GM12801 (cell line): ENCODE data around the gene MSX2.

ENCODE experiments used
- TF ChIP-seq, protein P1 (sequence below): IDR thresholded peaks from one replicate; pipeline ENCODE4 v1.5.1; 2011; ENCODE audit warnings: control low read depth; ENCODE audit not compliant: insufficient read length; ENCODE audit errors: extremely low read depth

The MSX2 gene

DNA sequence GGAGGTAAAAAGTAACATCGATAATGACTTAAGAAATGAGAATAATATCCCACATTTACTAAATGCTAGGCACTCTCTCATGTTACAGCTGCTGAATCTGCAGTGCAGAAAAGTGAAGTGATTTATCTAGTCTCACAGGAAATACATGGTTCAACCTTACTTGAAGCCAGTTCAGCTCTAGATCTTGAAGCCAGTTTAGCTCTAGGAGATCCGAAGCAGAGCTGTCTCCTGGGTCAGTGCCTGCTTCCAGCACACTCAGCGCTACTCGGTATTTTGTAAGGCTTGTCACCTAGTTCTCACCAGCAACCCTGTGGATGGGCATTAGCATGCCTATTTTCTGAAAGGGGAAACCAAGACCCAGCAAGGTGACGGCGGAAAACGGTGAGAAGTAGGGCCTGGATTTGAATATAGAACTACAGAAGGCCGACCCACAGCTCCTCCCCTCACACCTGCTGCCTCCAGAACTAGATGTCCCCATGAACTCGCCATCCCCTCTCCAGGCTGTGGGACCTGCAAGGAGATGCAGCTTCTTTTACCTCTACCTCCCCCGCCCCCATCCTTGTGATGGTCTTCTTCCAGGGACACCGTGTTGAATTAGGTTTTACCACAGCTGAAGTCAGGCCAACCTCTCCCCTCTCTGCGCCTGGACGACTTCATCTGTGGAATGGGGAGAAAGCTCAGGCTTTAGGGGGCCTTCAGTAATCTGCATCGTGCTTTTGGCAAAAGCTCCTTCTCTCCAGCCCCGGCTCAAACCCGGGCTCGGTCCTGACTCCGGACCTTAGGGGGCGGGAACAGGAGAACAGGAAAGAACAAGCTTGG is 4.4 kb upstream of the MSX2 start:
- TF ChIP-seq, protein P1, sequence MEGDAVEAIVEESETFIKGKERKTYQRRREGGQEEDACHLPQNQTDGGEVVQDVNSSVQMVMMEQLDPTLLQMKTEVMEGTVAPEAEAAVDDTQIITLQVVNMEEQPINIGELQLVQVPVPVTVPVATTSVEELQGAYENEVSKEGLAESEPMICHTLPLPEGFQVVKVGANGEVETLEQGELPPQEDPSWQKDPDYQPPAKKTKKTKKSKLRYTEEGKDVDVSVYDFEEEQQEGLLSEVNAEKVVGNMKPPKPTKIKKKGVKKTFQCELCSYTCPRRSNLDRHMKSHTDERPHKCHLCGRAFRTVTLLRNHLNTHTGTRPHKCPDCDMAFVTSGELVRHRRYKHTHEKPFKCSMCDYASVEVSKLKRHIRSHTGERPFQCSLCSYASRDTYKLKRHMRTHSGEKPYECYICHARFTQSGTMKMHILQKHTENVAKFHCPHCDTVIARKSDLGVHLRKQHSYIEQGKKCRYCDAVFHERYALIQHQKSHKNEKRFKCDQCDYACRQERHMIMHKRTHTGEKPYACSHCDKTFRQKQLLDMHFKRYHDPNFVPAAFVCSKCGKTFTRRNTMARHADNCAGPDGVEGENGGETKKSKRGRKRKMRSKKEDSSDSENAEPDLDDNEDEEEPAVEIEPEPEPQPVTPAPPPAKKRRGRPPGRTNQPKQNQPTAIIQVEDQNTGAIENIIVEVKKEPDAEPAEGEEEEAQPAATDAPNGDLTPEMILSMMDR: no peak

DNA sequence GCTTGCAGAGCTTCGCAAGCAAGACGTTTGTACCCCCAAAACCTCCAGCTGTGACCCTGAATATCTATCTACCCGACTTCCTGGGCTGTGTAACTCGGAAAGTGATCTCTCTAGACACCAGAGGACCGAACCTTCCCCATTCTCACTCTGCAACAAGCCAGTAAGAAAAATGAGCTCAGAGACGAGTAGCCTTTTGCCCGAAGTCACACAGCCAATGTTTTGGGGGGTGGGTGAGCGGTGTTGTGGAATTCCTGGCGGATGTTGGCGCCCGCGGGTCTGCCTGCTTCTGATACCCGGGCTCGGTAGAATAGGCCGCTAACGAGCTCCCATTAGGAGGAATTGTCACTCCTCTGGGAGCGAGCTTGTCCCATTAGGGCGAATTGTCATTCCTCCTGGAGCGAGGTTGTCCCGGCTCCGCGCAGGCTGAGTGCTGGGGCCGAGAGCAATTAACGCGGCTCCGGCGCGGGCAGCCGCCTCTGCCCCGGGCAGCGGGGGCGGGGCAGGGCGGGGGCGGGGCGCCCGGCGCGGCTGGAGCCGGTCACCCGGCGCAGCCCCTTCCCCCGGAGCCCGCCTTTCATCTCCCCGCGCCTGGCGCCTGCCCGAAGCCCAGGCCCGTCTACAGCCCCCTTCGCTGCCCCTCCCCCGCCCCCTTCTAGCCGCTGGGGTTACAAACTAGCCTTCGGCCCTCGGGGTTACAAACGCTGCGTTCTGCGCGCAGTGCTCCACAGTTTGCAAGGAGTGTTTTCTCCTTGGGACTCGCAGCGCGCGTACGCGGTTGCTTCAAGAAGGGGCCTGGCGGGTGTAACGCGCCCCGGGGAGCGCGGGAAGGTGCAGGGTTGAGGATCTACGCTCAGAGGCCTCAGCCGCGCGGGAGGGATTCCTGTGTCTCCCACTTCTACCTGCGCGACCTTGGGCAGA is 3.5 kb upstream of the MSX2 start:
- TF ChIP-seq, protein P1: no peak

DNA sequence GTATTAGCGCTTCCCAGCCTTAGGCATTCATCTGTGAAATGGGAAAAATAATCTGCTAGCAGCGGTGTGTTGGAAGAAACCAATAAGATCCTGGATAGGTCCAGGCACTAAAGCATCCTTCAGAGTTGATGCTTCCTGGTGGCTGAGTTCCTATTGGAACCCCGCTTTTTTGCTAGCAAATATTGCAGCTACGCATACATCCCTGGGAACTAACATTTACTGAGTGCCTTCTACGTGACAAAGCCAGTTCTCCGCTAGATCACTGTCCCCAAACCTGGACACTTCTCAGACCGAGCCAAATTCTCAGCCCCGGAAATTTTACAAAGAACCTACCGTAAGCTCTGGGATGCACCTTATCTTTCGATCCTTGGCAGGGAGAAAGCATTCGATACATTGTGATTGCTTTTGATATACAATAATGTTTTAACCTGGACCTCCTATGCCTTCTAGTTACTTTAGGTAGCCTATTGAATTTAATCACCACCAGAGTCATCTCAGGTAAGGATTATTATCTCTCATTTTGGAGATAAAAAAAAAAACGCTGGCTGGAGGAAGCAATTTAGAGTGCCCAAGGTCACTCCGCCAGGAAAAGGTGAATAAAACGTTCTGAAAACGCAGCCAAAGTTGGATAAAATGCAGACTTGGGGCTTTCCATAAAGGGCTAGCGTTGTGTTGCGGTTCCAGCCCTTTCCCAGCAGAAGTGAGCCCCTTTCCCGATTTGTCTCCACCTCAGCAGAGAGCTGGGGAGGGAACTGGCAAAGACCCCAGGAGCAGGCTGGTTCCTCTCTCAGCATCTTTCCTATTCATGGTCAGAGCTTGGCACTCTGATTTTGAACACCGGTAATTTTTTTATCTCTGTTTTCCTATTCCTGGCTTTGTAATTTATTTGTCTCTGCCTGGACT is 2.6 kb upstream of the MSX2 start:
- TF ChIP-seq, protein P1: no peak

DNA sequence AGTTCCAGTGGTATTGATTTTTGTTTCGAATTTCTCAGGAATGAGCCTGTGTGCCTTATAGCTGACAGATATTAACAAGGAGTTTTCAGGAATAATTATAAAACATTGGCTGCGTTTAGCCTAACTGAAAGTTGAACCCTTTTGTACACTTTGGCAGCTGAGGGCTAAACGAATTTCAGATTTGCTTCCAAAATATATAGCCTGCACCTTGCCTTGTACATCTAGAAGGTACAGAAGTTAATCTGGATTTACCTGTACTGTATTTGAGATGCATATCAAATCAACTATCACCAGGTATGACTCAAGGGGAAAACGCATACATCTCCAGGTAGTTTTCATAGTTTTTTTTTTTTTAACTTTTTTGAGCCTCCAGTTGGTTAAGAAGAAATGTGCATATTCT is 1.9 kb upstream of the MSX2 start:
- TF ChIP-seq, protein P1: no peak

DNA sequence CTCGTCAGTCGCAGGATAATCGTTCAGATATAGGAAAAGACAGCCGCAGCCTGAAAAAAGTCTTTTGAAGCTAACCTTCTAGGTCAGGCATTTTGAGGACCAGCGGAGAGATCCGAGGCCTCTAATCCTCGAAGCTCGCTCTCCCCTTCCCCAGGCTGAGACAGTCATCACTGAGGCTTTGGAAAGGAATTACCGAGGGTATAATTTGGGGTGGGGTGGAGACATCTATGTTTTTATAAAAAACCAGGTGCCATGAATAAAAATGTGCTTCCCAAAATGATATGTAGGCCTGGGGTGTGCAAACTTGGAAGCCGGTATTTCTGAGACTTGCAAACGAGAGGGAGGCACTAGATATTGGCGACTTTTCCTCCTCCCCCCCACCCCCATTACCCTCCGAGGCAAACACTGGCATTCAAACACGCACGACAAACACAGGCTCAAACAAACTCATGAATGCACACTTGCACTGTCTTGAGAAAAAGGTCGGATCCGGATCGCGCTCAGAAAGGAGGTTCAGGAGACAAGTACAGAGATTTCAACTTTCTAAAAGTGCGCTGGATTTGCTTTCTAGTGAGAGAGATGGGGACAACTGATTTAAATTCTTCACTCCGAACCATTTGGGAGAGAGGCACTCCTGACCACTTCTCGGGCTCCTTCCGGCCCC is 935 bp upstream of the MSX2 start:
- TF ChIP-seq, protein P1: no peak

DNA sequence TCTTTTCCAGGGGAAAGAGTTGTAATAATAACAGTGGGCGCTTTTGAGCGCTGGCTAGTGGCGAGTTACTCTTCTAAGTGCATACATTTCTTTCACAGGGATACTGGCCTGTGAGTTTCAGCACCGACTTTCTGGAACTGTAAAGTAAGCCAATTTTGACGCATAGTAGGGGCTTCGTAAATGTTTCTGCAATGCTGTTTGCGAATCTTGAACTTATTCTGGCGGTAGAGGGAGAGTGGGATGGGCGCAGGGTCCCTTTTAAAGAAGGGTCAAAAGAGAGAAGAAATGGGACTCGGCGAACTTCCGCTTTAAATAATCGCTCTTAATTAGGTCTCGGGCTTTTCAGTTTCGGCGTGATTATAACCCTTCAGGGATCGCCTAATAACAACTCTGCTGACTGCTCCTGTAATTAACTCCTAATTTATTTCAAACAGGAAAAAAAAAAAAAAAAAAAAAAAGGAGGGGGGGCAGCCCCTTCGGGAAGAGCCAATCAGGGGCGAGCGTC is 351 bp upstream of the MSX2 start:
- TF ChIP-seq, protein P1: no peak
